Adrenal gland (tissue), 5 donors: Measurements from ENCODE around the gene CYP26C1.

Experiments
- CTCF ChIP-seq, 6 experiments: fragments of 450-650 bp in 4 of 6; fragments of 200-600 bp in 2 of 6; sonication (generic) in 1 of 6; IDR thresholded peaks; 1 replicate in 5 of 6; 2 replicates in 1 of 6; pipeline versions ENCODE4 v1.5.1 to v1.8.0; 2016 to 2021; ENCODE audit warnings: antibody characterized with exemption in 6 of 6, mild to moderate bottlenecking in 2 of 6, moderate library complexity in 1 of 6
- POLR2A ChIP-seq, 2 donors: fragments of 450-650 bp; IDR thresholded peaks; one replicate each; pipeline ENCODE4 v1.6.1; 2017; ENCODE audit warnings: antibody characterized with exemption in 2 of 2, mild to moderate bottlenecking in 2 of 2, moderate library complexity in 1 of 2
- donor health status: DM: no; HTN: no; CAD: no.

- no peak for TF ChIP-seq POLR2A (IDR thresholded peaks at IDR 0.05)
- TF ChIP-seq CTCF (IDR thresholded peaks at IDR 0.05) = no peak
Measured at GRCh38 chr10:93085272-93085859, 24.8 kb downstream of the CYP26C1 start.
